OCI-LY7 (cell line): ENCODE results near the gene PFKFB4.

Source experiments
- CTCF ChIP-seq: fragments of 200-600 bp; sonication (generic); conservative IDR thresholded peaks from 2 replicates; pipeline ENCODE4 v1.5.1; 2014; ENCODE audit warnings: mild to moderate bottlenecking, antibody characterized with exemption, low read length, moderate library complexity, mixed read lengths
- EZH2phosphoT487 ChIP-seq: fragments of 200-600 bp; sonication (generic); IDR thresholded peaks from 2 replicates; pipeline ENCODE4 v1.6.1; 2018; ENCODE audit warnings: low read depth, borderline replicate concordance, mild to moderate bottlenecking, mixed run types, antibody characterized with exemption, low read length, moderate library complexity, mixed read lengths

- no peak for TF ChIP-seq CTCF
- no peak for TF ChIP-seq EZH2phosphoT487
Measured at GRCh38 chr3:48474619-48475018, 82.0 kb downstream of the PFKFB4 start.
